Small intestine (tissue), 7 donors: ENCODE data around the gene CTSV. TPM values are rescaled to one million over a fixed set of nuclear protein-coding genes. Genes with fewer than 3 reads are reported as not detected.
"Not testable (repeated sequence)": the region's sequence is repeated elsewhere in the genome, so short reads cannot be mapped to it uniquely, and the experiment has no call there.

ENCODE experiments used
- DNase-seq, 2 donors: peaks; one replicate each; pipeline versions ENCODE4 v3.0.0 to v3.0.0-alpha.2; 2013
- FAIRE-seq: peaks from 2 replicates; lab custom pipeline; 2012; peaks lifted over from hg19 to GRCh38; lab: Jason Lieb, UNC
- H3K27ac ChIP-seq, 3 donors: one replicate each; pipeline ENCODE4 v1.5.1; 2013; ENCODE audit warnings: low read length in 2 of 3, mild to moderate bottlenecking in 2 of 3, control low read depth in 1 of 3, inconsistent platforms in 1 of 3, low read depth in 1 of 3, moderate library complexity in 1 of 3
- H3K27me3 ChIP-seq, 3 donors: one replicate each; pipeline ENCODE4 v1.6.1; 2013; ENCODE audit warnings: low read length in 3 of 3, inconsistent platforms in 1 of 3; ENCODE audit not compliant: control insufficient read depth in 3 of 3, insufficient read depth in 3 of 3
- H3K36me3 ChIP-seq, 3 donors: one replicate each; pipeline ENCODE4 v1.6.1; 2013; ENCODE audit warnings: low read length in 3 of 3, inconsistent platforms in 1 of 3, low read depth in 1 of 3, mild to moderate bottlenecking in 1 of 3, moderate library complexity in 1 of 3; ENCODE audit not compliant: control insufficient read depth in 3 of 3, insufficient read depth in 2 of 3
- H3K4me1 ChIP-seq, 3 donors: one replicate each; pipeline ENCODE4 v1.6.1; 2013; ENCODE audit warnings: low read length in 2 of 3, inconsistent platforms in 1 of 3, low read depth in 1 of 3, mild to moderate bottlenecking in 1 of 3, moderate library complexity in 1 of 3; ENCODE audit not compliant: control insufficient read depth in 3 of 3, insufficient read depth in 2 of 3
- H3K4me3 ChIP-seq, 3 donors: one replicate each; pipeline ENCODE4 v1.5.1; 2013; ENCODE audit warnings: low read length in 3 of 3, control low read depth in 1 of 3, inconsistent platforms in 1 of 3, low read depth in 1 of 3, mild to moderate bottlenecking in 1 of 3, moderate library complexity in 1 of 3
- H3K9me3 ChIP-seq, 2 donors: one replicate each; pipeline ENCODE4 v1.6.1; 2013; ENCODE audit warnings: low read depth in 1 of 2, low read length in 1 of 2; ENCODE audit not compliant: control insufficient read depth in 2 of 2, insufficient read depth in 1 of 2
- WGBS, 3 donors: extraction: QIAGEN DNeasy Blood & Tissue Kit; methylation state at CpG; one replicate each; pipeline ENCODE4 v1.1.7; 2013; 5-methylcytosine and 5-hydroxymethylcytosine counted together
- polyA plus RNA-seq, 4 donors: library from polyadenylated mRNA; stranded (reverse) in 3 of 4; unstranded in 1 of 4; fragments of 200-250 nt in 3 of 4; fragments of 120-200 nt in 1 of 4; gene quantifications; one replicate each; pipeline versions ENCODE4 v1.2.1 to v1.2.3, GENCODE V29; 2013
- donor health status: healthy with polysubstance abuse.
- donor health status: control.
- donor health status: control.
- donor health status: Bipolar disorder and iron deficiency.
- donor health status: healthy.

The CTSV gene
- polyA plus RNA-seq, 4 donors, result 0.27 to 171 (median 0.89) TPM

- 88 to 97% (median 96%) methylated on average over 1 of the region's 1 CpG for WGBS, 3 donors
- not testable (repeated sequence) for H3K4me3 ChIP-seq, H3K27ac ChIP-seq, FAIRE-seq, H3K4me1 ChIP-seq, H3K9me3 ChIP-seq, H3K36me3 ChIP-seq, H3K27me3 ChIP-seq, DNase-seq
These were observed 15.4 kb downstream of the CTSV start for GRCh38 chr9:97023505-97023904.

- WGBS, 3 donors, result 0% methylated on average over 55 to 97 of the region's 97 CpGs
- peak overlapping the region; percentile 73 to 91 (median 89) for H3K27ac ChIP-seq
- H3K36me3 ChIP-seq, H3K27me3 ChIP-seq, H3K9me3 ChIP-seq, FAIRE-seq, H3K4me1 ChIP-seq: not testable (repeated sequence)
- H3K4me3 ChIP-seq, result peak overlapping the region; percentile 59 to 75 (median 68)
- peak; percentile 61 to 83 for DNase-seq
These were observed 25.5 kb downstream of the CTSV start for GRCh38 chr9:97013151-97014132.

GRCh38 chr9:97012617-97013016 lies 26.3 kb downstream of the CTSV start:
- peak in 1 of 2 donors; percentile 32 for DNase-seq
- H3K27ac ChIP-seq, result peak overlapping the region in 2 of 3 donors; percentile 56 to 91

GRCh38 chr9:97002195-97002594 lies 36.7 kb downstream of the CTSV start:
- not testable (repeated sequence) for H3K36me3 ChIP-seq, DNase-seq, H3K4me3 ChIP-seq, H3K27ac ChIP-seq, H3K9me3 ChIP-seq, H3K27me3 ChIP-seq, FAIRE-seq, H3K4me1 ChIP-seq

More at GRCh38 chr9:97012617-97013016, 26.3 kb downstream of the CTSV start:
- H3K4me1 ChIP-seq, H3K9me3 ChIP-seq, H3K27me3 ChIP-seq, FAIRE-seq, H3K36me3 ChIP-seq: not testable (repeated sequence)
- peak overlapping the region; percentile 30 to 75 (median 68) for H3K4me3 ChIP-seq
- 0 to 1% (median 0%) methylated on average over 10 to 16 of the region's 18 CpGs for WGBS, 3 donors

- H3K27me3 ChIP-seq, DNase-seq, H3K36me3 ChIP-seq, H3K4me1 ChIP-seq, H3K9me3 ChIP-seq, H3K4me3 ChIP-seq, H3K27ac ChIP-seq, FAIRE-seq: not testable (repeated sequence)
- 83 to 100% (median 88%) methylated on average over 1 of the region's 1 CpG for WGBS, 3 donors
These were observed 37.6 kb downstream of the CTSV start for GRCh38 chr9:97001338-97001737.

GRCh38 chr9:97000139-97000787 lies 38.7 kb downstream of the CTSV start:
- H3K27me3 ChIP-seq, H3K4me1 ChIP-seq, H3K4me3 ChIP-seq, H3K36me3 ChIP-seq, H3K27ac ChIP-seq, DNase-seq, FAIRE-seq, H3K9me3 ChIP-seq: not testable (repeated sequence)
- WGBS, 3 donors, result 78 to 83% (median 80%) methylated on average over 3 of the region's 3 CpGs

- H3K4me1 ChIP-seq, H3K9me3 ChIP-seq, H3K27ac ChIP-seq, H3K4me3 ChIP-seq, DNase-seq, H3K27me3 ChIP-seq, FAIRE-seq, H3K36me3 ChIP-seq: not testable (repeated sequence)
- WGBS, 3 donors, result 88 to 96% (median 96%) methylated on average over 1 of the region's 1 CpG
These were observed 39.2 kb downstream of the CTSV start for GRCh38 chr9:96999733-97000132.

GRCh38 chr9:96997009-96997701 lies 41.8 kb downstream of the CTSV start:
- WGBS, 3 donors, result 91 to 95% (median 94%) methylated on average over 4 to 5 of the region's 6 CpGs

More at GRCh38 chr9:96997009-96997701, 41.8 kb downstream of the CTSV start:
- H3K27me3 ChIP-seq, H3K4me1 ChIP-seq, H3K9me3 ChIP-seq, H3K4me3 ChIP-seq, H3K36me3 ChIP-seq, FAIRE-seq, H3K27ac ChIP-seq, DNase-seq: not testable (repeated sequence)
